Nephron progenitor cell (in vitro differentiated cells): Measurements from ENCODE around the gene AOX1.
"Not testable (repeated sequence)": the region's sequence is repeated elsewhere in the genome, so short reads cannot be mapped to it uniquely, and the experiment has no call there.

Source experiments
- DNase-seq: peaks from one replicate; pipeline ENCODE4 v3.0.0; 2021
- H3K27ac Mint-ChIP-seq: 2 replicates; pipeline ENCODE4 v1.8.0; 2021; ENCODE audit warnings: mild to moderate bottlenecking, moderate library complexity, mixed read lengths
- H3K27me3 Mint-ChIP-seq: 2 replicates; pipeline ENCODE4 v1.8.0; 2021; ENCODE audit warnings: mild to moderate bottlenecking, low read depth, mixed read lengths; ENCODE audit not compliant: poor library complexity
- H3K36me3 Mint-ChIP-seq: 2 replicates; pipeline ENCODE4 v1.8.0; 2021; ENCODE audit warnings: low read depth, mixed read lengths
- H3K4me1 Mint-ChIP-seq: 2 replicates; pipeline ENCODE4 v1.8.0; 2021; ENCODE audit warnings: mixed read lengths
- H3K4me3 Mint-ChIP-seq: 2 replicates; pipeline ENCODE4 v1.8.0; 2021; ENCODE audit warnings: mild to moderate bottlenecking, moderate library complexity, mixed read lengths
- H3K9me3 Mint-ChIP-seq: 2 replicates; pipeline ENCODE4 v1.8.0; 2021; ENCODE audit warnings: mild to moderate bottlenecking, moderate library complexity, mixed read lengths
- CTCF ChIP-seq: fragments of 200-600 bp; sonication (generic); IDR thresholded peaks from 2 replicates; pipeline ENCODE4 v1.5.0; 2021; ENCODE audit warnings: antibody characterized with exemption

Gene AOX1

GRCh38 chr2:200703926-200704637 is 118.3 kb downstream of the AOX1 start:
- Mint-ChIP-seq H3K36me3 (no peaks in the 10 kb centered on the region), H3K9me3 (no peaks in the 10 kb centered on the region), H3K27me3 (no peaks in the 10 kb centered on the region), H3K27ac (no peak overlapping the region), H3K4me3 (no peak overlapping the region), H3K4me1 (peaks cover 13% of the 10 kb centered on the region)
- no peak for TF ChIP-seq CTCF
- DNase-seq, result no peak

DNA sequence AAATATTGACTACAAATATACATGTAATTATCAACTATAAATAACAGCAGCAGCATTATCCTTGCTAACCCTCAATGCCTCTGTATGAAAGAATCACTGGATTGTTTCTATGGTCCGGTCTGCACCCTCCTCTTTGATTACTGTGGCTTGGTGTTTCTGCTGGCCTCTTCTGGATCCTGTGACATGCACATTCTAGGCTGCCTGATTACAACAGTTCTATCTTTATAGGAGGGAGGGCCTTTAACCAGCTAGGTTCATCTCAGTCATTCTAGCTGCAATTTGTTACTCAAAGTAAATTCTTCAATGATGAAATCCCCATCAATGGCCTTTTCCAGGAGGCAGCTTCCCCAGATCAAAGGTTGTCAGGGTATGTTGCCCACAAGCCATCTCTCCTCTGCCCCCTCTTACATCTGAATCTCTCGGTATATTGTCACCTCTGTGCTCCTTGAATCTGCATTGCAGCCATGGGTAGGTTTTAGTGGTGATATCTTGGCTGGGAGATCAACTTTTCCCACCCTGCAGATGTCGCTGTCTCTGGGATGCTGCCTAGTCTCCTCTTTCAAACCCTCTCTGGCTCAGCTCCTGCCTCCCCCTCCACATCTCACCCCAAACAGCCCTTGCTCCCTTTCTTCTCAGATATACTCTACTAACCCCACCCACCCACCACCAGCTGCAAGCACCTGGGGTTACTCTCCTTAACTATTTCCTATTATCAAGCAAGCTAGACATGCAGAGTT is 119.7 kb downstream of the AOX1 start:
- DNase-seq, result peak; percentile 18
- TF ChIP-seq CTCF, result no peak
- Mint-ChIP-seq H3K4me3 (no peak overlapping the region), H3K9me3 (no peaks in the 10 kb centered on the region), H3K27me3 (peaks cover 3% of the 10 kb centered on the region), H3K36me3 (no peaks in the 10 kb centered on the region), H3K27ac (no peak overlapping the region), H3K4me1 (peaks cover 16% of the 10 kb centered on the region)

- Mint-ChIP-seq H3K4me1 (peaks cover 50% of the 10 kb centered on the region), H3K9me3 (no peaks in the 10 kb centered on the region), H3K4me3 (no peak overlapping the region), H3K27ac (no peak overlapping the region), H3K27me3 (peaks cover 3% of the 10 kb centered on the region), H3K36me3 (no peaks in the 10 kb centered on the region)
- TF ChIP-seq CTCF, result no peak
- DNase-seq, result no peak
Observed at GRCh38 chr2:200708943-200709342, 123.1 kb downstream of the AOX1 start.

DNA sequence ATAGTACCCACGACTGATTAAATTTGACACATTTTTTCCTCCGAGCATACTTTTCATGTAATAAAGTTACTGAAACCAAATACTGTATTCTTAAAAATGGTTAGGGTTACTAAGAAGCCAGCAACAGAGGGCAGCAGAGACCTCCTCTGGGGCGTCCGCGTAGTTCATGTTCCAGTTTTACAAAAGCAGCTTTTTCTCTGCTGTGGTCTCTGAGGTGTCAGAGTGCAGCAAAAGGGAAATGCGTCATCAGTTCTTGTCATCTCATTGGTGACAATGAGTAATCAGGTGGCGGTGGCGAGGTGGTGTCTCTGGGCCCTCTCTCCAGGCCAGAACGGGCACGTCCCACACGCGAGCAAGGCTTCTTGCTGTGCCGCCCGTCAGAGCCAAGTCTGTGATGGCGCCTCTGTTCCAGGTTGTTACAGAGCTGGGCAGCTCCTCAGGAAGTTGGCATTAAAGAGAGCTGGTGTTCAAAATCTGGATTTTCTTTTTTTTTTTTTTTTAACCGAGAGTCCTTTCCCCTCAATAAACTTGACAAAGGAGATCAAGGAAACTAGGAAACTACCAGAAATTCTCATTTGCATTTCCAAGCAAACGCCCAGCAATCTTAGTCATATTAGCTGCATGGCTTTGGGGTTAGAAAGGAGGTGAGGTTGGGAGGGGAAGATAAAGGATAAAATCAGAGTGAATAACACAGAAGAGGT is 127.3 kb downstream of the AOX1 start:
- Mint-ChIP-seq H3K27ac (peak overlapping the region; percentile 96), H3K36me3 (no peaks in the 10 kb centered on the region), H3K9me3 (peaks cover 5% of the 10 kb centered on the region), H3K4me1 (peaks cover 60% of the 10 kb centered on the region), H3K4me3 (peak overlapping the region; percentile 74), H3K27me3 (peaks cover 4% of the 10 kb centered on the region)
- peak; percentile 73 for TF ChIP-seq CTCF
- peak; percentile 64 for DNase-seq

GRCh38 chr2:200713704-200714064 is 127.9 kb downstream of the AOX1 start:
- no peak for TF ChIP-seq CTCF
- H3K4me3 Mint-ChIP-seq, result peak overlapping the region; percentile 74
- no peak for DNase-seq
- H3K4me1 Mint-ChIP-seq, result peaks cover 55% of the 10 kb centered on the region
- no peaks in the 10 kb centered on the region for H3K36me3 Mint-ChIP-seq
- peaks cover 10% of the 10 kb centered on the region for H3K9me3 Mint-ChIP-seq
- H3K27ac Mint-ChIP-seq, result peak overlapping the region; percentile 96
- peaks cover 8% of the 10 kb centered on the region for H3K27me3 Mint-ChIP-seq

DNA sequence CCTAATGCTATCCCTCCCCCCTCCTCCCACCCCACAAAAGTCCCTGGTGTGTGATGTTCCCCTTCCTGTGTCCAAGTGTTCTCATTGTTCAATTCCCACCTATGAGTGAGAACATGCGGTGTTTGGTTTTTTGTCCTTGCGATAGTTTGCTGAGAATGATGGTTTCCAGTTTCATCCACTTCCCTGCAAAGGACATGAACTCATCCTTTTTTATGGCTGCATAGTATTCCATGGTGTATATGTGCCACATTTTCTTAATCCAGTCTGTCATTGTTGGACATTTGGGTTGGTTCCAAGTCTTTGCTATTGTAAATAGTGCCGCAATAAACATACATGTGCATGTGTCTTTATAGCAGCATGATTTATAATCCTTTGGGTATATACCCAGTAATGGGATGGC is 129.2 kb downstream of the AOX1 start:
- not testable (repeated sequence) for H3K27ac Mint-ChIP-seq, H3K4me3 Mint-ChIP-seq, H3K36me3 Mint-ChIP-seq, DNase-seq
- peaks cover 23% of the 10 kb centered on the region for H3K9me3 Mint-ChIP-seq
- H3K4me1 Mint-ChIP-seq, result peaks cover 55% of the 10 kb centered on the region
- peaks cover 13% of the 10 kb centered on the region for H3K27me3 Mint-ChIP-seq
